ENCODE measurements around the gene LMAN1L.

LMAN1L gene

GRCh38 chr15:74863239-74864056 lies 50.8 kb downstream of the LMAN1L start:
- no peak for DNase-seq

- no peak for DNase-seq
These were observed 51.7 kb downstream of the LMAN1L start for GRCh38 chr15:74864296-74864695.

- DNase-seq: no peak
These were observed 52.7 kb downstream of the LMAN1L start for GRCh38 chr15:74865316-74865715.

GRCh38 chr15:74866090-74866489 lies 53.5 kb downstream of the LMAN1L start:
- DNase-seq: no peak

GRCh38 chr15:74867466-74868038 lies 54.9 kb downstream of the LMAN1L start:
- no peak for DNase-seq

GRCh38 chr15:74868059-74868458 lies 55.4 kb downstream of the LMAN1L start:
- DNase-seq: peak; percentile 17

GRCh38 chr15:74869372-74869725 lies 56.7 kb downstream of the LMAN1L start:
- DNase-seq: no peak

- DNase-seq: peak; percentile 56
These were observed 57.2 kb downstream of the LMAN1L start for GRCh38 chr15:74869726-74870407.

- no peak for DNase-seq
These were observed 58.0 kb downstream of the LMAN1L start for GRCh38 chr15:74870436-74871215.

GRCh38 chr15:74872702-74873035 lies 60.0 kb downstream of the LMAN1L start:
- DNase-seq: no peak

GRCh38 chr15:74873036-74873755 lies 60.6 kb downstream of the LMAN1L start, which contains the start of gene SCAMP2:
Gene SCAMP2, minus strand, starts transcription at chr15:74873365. Its CDS starts 110 bp downstream, at chr15:74873255.
- DNase-seq: peak; percentile 94

- peak; percentile 24 for DNase-seq
These were observed 61.3 kb downstream of the LMAN1L start for GRCh38 chr15:74873756-74874424.
